HG03097 (cell line): ENCODE measurements around the gene AVPR2.

Source experiments
- ATAC-seq: cut with Tn5 transposase; IDR thresholded peaks from one replicate; pipeline ENCODE4 v1.9.1; 2021; ENCODE audit not compliant: unreplicated experiment, low FRiP score

The AVPR2 gene

GRCh38 chrX:153948002-153948466, 43.6 kb downstream of the AVPR2 start:
- ATAC-seq: no peak

- ATAC-seq: no peak
Observed at GRCh38 chrX:153948847-153949805, 44.7 kb downstream of the AVPR2 start.

GRCh38 chrX:153950127-153950526, 45.7 kb downstream of the AVPR2 start:
- no peak for ATAC-seq

- no peak for ATAC-seq
Observed at GRCh38 chrX:153951683-153952372, 47.4 kb downstream of the AVPR2 start.

- ATAC-seq: no peak
Observed at GRCh38 chrX:153952373-153953026, 48.0 kb downstream of the AVPR2 start.

GRCh38 chrX:153953342-153953830, 48.9 kb downstream of the AVPR2 start:
- ATAC-seq: no peak

- no peak for ATAC-seq
Observed at GRCh38 chrX:153953892-153954557, 49.6 kb downstream of the AVPR2 start.

GRCh38 chrX:153954558-153955227, 50.2 kb downstream of the AVPR2 start:
- no peak for ATAC-seq

- no peak for ATAC-seq
Observed at GRCh38 chrX:153955228-153955732, 50.8 kb downstream of the AVPR2 start.

GRCh38 chrX:153956044-153956907, 51.8 kb downstream of the AVPR2 start:
- ATAC-seq: no peak
